ENCODE results near the gene ZNF70.

The ZNF70 gene

GRCh38 chr22:23789121-23789520 is 38.2 kb upstream of the ZNF70 start:
- DNase-seq (ENCODE audit: low read depth) = no peak
- TF ChIP-seq, protein P1, sequence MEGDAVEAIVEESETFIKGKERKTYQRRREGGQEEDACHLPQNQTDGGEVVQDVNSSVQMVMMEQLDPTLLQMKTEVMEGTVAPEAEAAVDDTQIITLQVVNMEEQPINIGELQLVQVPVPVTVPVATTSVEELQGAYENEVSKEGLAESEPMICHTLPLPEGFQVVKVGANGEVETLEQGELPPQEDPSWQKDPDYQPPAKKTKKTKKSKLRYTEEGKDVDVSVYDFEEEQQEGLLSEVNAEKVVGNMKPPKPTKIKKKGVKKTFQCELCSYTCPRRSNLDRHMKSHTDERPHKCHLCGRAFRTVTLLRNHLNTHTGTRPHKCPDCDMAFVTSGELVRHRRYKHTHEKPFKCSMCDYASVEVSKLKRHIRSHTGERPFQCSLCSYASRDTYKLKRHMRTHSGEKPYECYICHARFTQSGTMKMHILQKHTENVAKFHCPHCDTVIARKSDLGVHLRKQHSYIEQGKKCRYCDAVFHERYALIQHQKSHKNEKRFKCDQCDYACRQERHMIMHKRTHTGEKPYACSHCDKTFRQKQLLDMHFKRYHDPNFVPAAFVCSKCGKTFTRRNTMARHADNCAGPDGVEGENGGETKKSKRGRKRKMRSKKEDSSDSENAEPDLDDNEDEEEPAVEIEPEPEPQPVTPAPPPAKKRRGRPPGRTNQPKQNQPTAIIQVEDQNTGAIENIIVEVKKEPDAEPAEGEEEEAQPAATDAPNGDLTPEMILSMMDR (IDR thresholded peaks at IDR 0.05; ENCODE audit: insufficient read depth, low read depth, low read length, missing control alignments) = no peak
- H3K4me3 ChIP-seq (ENCODE audit: low read depth, low read length) = no peak overlapping the region

- no peak for DNase-seq (ENCODE audit: low read depth)
- TF ChIP-seq, protein P1 (IDR thresholded peaks at IDR 0.05; ENCODE audit: insufficient read depth, low read depth, low read length, missing control alignments) = no peak
- H3K4me3 ChIP-seq (ENCODE audit: low read depth, low read length) = peak overlapping the region; percentile 86
Observed at GRCh38 chr22:23787910-23788309, 37.0 kb upstream of the ZNF70 start.

DNA sequence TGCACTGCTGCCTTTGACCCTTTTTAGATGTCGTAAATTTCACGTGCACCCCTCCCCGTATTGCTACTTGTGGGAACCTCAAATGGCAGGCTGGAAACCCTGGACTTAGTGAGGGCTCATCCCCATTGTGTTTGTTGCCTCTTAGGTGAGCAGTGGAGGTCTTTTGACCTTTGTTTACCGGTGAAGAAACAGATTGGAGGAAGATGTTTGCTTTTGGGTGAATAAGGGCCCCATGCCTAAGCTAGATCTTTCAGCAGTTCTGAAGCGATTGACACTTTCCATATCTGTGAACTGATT is 36.6 kb upstream of the ZNF70 start:
- peak overlapping the region; percentile 86 for H3K4me3 ChIP-seq (ENCODE audit: low read depth, low read length)
- no peak for DNase-seq (ENCODE audit: low read depth)
- TF ChIP-seq, protein P1 (IDR thresholded peaks at IDR 0.05; ENCODE audit: insufficient read depth, low read depth, low read length, missing control alignments) = no peak

- TF ChIP-seq, protein P1 (IDR thresholded peaks at IDR 0.05; ENCODE audit: insufficient read depth, low read depth, low read length, missing control alignments) = no peak
- H3K4me3 ChIP-seq (ENCODE audit: low read depth, low read length) = peak within 1 kb of the TSS; percentile 86
- peak; percentile 94 for DNase-seq (ENCODE audit: low read depth)
Observed at GRCh38 chr22:23786752-23787599, 36.1 kb upstream of the ZNF70 start, which contains the start of gene SMARCB1. SMARCB1 (plus strand) TSS chr22:23786966; CDS start chr22:23787170, 204 bp downstream.

GRCh38 chr22:23786261-23786710 is 35.4 kb upstream of the ZNF70 start:
- DNase-seq (ENCODE audit: low read depth) = no peak
- peak overlapping the region; percentile 86 for H3K4me3 ChIP-seq (ENCODE audit: low read depth, low read length)
- TF ChIP-seq, protein P1 (IDR thresholded peaks at IDR 0.05; ENCODE audit: insufficient read depth, low read depth, low read length, missing control alignments) = no peak

GRCh38 chr22:23784215-23784732 is 33.4 kb upstream of the ZNF70 start:
- no peak for DNase-seq (ENCODE audit: low read depth)
- no peak overlapping the region for H3K4me3 ChIP-seq (ENCODE audit: low read depth, low read length)
- TF ChIP-seq, protein P1 (IDR thresholded peaks at IDR 0.05; ENCODE audit: insufficient read depth, low read depth, low read length, missing control alignments) = no peak
